GM21723 (cell line): ENCODE data around the gene RMI2.

Experiments used
- ATAC-seq: cut with Tn5 transposase; IDR thresholded peaks from one replicate; pipeline ENCODE4 v1.9.1; 2021; ENCODE audit warnings: mild to moderate bottlenecking, moderate library complexity; ENCODE audit not compliant: unreplicated experiment

The RMI2 gene

GRCh38 chr16:11396241-11397048 lies 51.2 kb downstream of the RMI2 start:
- ATAC-seq: no peak

GRCh38 chr16:11398136-11398535 lies 52.9 kb downstream of the RMI2 start:
- ATAC-seq: no peak

- no peak for ATAC-seq
Measured at GRCh38 chr16:11398851-11399250, 53.6 kb downstream of the RMI2 start.

GRCh38 chr16:11399261-11399831 lies 54.1 kb downstream of the RMI2 start:
- no peak for ATAC-seq

- no peak for ATAC-seq
Measured at GRCh38 chr16:11400076-11400475, 54.8 kb downstream of the RMI2 start.
